DMS153 treated with DMSO at 0.1 percent for 48 hours (cell line): ENCODE data around the gene AP3M1.

Experiments
- DNase-seq: peaks from one replicate; lab custom pipeline; 2025; ENCODE audit not compliant: unreplicated experiment; lab: John Stamatoyannopoulos, UW

Gene AP3M1

DNA sequence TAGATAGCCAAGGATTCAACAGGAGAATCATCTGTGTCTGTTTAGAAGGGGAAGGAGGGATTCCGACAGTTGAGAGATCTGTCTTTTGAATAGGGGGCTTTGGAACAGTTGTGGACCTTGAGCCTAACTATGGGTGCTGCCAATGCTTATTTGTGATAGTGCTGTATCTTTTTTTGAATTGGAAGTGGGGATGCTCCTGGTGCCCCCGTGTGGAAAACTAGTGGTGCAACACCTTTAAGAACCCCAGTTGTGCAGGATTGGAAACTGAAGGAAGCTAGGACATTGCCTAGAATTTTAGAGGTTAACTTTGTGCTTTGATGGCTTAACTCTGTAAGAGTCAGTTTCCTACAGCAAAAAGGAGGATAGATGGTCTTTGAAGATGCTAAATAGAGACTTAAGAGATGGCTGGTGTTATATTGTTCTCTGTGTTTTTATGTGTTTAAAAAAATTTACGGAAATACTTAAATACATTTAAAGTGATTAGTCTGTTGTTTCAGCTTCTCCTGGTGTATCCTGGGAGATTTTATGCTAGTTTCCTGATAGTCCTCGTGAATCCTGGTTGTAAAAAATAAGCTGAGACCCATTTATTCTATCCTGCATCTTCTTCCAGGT is 69.3 kb downstream of the AP3M1 start:
- DNase-seq: peak; percentile 45

DNA sequence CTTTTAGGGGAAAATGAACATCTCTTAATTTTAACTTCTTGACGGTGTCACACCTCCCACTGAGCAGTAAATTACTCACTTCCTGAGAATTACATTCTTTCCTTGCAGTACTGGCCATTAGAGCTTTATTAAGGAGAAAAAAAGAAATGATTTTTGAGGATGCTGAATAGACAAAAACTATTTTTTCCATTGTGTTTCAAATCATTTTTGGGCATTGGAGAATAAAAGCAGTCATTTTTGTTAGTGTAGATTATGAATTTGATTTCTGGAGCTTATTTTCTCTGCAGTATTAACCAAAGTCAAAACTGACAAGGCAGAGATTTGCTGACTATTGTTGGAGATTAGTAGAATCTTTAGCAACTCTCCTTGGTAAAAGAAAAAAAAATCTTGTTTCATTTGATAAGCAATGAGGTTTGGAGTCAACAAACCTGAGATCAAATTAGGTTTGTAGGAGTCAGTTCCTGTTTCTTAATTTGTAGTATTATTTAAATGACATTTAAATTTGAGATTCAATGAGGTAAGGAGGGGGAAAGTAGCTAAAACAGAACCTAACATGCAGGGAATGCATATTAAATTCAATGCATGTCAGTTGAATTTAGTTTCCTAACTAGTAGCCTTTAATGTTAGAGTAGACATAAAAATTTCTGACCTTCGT is 70.6 kb downstream of the AP3M1 start:
- DNase-seq: no peak

DNA sequence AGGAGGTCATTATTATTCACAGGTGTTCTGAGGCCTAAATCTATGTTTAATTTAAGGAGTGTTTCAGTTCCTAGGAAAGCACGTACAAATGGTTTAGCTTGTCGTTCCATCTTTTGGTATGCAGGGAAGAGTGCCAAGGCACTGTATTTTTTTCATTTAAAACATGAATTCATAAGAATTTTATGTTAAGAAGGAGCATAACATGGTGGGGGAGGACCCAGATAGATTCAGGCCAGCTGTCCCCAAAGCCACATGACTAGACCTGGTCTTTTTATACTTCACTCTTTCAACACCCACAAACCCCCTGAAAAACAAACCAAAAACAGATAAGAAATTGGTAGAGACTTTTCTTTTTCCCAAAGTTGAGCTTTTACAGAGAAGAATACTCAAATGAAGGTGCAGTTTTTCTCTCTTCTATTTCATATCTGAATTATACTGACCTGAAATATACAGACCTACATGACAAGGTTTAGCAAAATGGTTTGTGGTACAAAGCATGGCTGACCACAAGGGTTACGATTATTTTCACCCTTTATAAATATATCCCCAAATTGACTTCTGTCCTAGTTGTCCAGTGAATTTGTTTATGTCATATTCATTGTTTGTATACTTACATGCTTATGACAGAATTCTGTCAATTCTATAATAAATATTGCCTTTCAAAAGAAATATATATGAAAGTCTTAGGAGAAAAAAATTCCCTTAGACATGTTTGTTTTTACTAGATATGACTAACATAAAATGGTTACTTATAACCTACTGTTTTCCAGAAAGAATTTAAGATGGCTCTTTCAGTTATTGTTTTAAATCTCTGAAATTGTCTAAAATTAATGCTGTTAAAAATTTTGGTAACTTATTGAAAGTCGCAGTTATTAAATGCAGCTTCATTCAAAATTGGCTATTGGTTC is 71.3 kb downstream of the AP3M1 start:
- DNase-seq: no peak

DNA sequence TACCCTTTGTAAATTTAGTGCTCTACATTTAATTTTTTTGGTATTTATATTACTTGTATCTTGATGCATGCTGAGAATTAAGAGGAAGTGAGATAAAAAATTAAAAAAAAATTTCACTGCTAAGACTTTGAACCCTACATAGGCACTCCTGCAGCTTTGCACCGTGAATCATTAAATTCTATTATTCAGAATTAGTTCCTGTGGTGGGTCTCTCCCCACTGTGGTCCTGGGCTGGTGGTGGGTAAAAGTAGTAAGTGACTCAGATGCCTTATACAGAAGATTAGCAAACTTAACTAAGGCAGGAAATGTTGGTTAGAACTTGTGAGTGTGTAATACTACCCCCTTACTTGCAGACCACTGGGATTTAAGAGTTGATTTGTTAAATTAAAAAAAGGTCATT is 72.6 kb downstream of the AP3M1 start:
- DNase-seq: no peak

DNA sequence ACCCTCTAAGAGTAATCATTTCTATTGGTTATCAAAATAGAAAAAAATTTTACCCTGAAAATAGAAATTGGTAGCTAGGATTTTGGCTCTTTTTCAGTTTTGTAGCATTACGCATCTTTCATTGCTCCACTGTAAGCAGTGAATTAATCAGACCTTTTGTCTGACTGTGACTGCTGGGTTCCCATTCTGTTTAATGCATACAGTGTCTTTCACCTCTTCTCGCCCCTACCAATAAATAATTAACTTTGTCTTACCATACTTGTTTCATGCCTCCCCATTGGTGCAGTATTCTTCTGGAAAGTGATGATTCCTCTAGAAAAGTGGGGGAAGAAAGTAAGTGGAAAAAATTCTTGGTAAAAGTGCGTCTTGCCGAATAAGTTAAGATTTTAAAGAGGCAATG is 73.2 kb downstream of the AP3M1 start:
- DNase-seq: no peak

DNA sequence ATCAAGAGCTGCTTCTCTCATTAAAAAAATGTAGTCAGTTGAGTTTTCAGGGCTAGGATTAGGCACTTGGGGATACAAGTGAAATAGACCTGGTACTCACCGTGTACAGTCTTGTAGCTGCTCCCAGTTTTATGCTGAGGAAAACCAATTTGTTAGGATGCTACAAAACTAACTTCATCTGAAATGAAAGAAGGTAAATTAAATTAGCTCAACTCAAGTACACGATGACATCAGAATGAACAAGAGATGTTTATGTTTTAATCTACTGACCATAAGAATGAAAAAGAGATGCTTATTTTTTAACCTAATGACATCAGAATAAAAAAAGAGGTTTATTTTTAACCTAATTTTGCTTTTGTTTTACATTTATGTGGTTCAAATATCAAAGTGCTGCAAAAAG is 73.7 kb downstream of the AP3M1 start:
- no peak for DNase-seq

DNA sequence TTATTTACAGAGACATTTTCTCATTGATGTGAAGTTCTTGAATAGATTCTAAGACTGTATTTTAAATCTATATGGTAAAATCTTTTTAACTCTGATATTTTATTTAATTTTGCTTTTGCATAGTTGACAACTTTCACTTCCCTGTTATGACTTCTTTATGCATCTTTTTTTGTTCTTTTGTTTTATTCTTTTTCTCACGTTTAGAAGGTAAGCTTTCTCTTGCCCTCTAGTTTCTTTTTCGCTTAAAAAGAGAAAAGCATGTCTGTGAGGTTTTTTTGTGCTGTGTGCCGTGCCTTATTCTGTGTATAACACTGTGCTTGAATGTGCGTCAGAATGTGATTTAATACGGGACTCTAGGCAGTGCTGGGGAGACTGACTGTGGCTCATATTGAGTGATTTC is 74.7 kb downstream of the AP3M1 start:
- DNase-seq: no peak

DNA sequence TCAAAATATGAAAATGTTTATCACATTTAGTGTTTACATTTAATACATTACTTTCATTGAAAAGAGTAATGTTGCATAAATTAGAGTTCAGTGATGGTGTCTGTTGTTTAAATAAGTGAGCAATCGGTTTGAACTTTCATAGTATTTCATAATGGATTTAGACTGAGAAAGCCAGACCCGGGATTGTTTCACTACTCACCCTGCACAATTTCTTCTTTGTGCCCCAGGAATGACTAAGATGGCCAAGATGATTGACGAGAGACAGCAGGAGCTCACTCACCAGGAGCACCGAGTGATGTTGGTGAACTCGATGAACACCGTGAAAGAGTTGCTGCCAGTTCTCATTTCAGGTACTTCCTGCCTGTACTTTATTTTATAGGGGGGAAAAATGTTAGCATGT is 78.1 kb downstream of the AP3M1 start:
- DNase-seq: no peak

DNA sequence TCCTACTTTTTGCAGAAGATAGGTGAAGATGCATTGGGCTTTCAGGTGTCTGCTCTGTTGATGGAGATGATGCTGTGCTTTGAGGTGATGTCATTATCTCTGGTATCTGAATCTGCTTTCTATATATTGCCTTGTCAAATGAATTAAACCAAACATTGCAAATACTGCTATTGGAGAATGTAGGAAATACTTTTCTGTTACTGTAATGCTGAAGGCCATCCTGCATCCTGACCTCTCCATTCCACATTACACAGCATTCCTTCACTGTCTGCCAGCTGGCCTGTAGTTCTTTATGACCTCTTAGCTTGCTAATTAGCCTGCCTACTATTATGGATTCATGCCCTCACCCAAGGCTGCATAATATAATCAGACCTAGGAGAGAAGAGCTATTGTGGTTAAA is 79.5 kb downstream of the AP3M1 start:
- no peak for DNase-seq
